AG08395 (cell line): ENCODE results near the gene PCDHGB6.
A peak's percentile ranks its signal among the peaks of the same experiment; 100 is the strongest.
"Not testable (repeated sequence)": the region's sequence is repeated elsewhere in the genome, so short reads cannot be mapped to it uniquely, and the experiment has no call there.

Source experiments
- DNase-seq: peaks from one replicate; pipeline ENCODE4 v3.0.0; 2012; ENCODE audit warnings: mixed read lengths, low spot score

Gene PCDHGB6

DNA sequence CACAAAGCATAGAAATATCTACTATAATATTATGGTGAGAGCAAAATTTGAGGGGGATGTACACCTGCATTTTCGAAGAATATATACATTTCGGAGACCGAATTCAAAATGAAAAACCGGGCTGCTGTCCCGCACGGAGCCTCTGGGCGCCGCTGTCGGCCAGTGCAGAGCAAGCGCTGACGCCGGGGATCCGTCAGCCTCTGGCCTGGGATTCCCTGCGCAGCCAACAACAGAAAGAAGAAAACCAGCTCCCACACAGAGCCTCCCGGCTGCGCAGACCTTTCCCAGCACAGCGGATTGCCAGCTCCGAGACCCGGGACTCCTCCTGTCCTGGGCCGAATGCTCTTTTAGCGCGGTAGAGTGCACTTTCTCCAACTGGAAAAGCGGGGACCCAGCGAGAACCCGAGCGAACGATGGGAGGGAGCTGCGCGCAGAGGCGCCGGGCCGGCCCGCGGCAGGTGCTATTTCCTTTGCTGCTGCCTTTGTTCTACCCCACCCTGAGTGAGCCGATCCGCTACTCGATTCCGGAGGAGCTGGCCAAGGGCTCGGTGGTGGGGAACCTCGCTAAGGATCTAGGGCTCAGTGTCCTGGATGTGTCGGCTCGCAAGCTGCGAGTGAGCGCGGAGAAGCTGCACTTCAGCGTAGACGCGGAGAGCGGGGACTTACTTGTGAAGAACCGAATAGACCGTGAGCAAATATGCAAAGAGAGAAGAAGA lies at the start of gene PCDHGB6:
PCDHGB6 (plus strand) TSS at position 232 of the 716 bp plus-strand sequence; CDS start at position 414, 182 bp downstream.
- DNase-seq: peak; percentile 14

- DNase-seq: peak; percentile 58
Measured at GRCh38 chr5:141359790-141360426, 47.9 kb upstream of the PCDHGB6 start, which contains the start of gene PCDHGB2. TSS of gene PCDHGB2 (plus strand) at chr5:141359994. CDS start at chr5:141360136, 142 bp downstream.

GRCh38 chr5:141360685-141361084 lies 47.1 kb upstream of the PCDHGB6 start:
- no peak for DNase-seq

DNA sequence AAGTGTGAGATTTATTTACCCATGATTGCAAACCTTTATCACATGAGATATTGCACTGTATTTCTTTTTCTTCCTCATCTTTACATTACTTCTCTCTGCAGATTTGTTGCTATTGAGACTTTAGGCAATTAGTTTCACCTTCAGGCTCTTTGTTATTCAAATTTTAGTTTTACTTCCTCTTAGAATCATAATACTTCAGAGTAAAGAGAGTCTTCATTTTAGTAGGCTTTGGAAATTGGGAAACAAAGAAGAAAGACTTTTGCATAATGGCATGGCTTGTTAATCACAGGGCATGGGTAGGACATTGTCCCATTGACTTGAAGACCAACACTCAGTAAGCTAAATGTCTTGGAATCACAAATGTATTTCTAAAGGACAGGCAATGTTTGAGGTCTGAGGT lies 45.1 kb upstream of the PCDHGB6 start:
- no peak for DNase-seq

DNA sequence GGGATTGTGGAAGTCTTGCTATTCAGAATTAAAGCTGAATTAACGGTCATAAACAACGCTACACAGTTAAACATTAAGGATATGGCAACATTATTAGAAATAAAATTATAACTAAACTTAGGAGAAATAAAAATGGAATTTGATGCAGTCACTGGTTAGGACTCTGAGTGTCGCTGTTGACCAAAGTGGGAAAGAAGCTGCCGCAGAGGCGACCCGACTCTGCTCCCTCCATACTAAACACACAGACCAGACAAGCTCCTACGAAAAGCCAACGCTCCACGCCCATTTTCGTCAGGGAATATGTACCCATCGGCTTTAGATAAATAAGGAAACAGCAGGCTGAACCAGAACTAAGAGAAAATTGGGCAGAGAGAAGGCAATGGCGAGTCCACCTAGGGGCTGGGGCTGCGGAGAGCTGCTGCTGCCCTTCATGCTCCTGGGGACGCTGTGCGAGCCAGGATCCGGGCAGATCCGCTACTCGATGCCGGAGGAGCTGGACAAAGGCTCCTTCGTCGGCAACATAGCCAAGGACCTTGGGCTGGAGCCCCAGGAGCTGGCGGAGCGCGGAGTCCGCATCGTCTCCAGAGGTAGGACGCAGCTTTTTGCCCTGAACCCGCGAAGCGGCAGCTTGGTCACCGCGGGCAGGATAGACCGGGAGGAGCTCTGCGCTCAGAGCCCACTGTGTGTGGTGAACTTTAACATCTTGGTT lies 43.7 kb upstream of the PCDHGB6 start, which contains the start of gene PCDHGA5:
PCDHGA5 (plus strand) TSS at position 211 of the 709 bp plus-strand sequence; CDS start at position 380, 169 bp downstream.
- DNase-seq: peak; percentile 44

- DNase-seq: no peak
Measured at GRCh38 chr5:141366016-141366896, 41.6 kb upstream of the PCDHGB6 start.

DNA sequence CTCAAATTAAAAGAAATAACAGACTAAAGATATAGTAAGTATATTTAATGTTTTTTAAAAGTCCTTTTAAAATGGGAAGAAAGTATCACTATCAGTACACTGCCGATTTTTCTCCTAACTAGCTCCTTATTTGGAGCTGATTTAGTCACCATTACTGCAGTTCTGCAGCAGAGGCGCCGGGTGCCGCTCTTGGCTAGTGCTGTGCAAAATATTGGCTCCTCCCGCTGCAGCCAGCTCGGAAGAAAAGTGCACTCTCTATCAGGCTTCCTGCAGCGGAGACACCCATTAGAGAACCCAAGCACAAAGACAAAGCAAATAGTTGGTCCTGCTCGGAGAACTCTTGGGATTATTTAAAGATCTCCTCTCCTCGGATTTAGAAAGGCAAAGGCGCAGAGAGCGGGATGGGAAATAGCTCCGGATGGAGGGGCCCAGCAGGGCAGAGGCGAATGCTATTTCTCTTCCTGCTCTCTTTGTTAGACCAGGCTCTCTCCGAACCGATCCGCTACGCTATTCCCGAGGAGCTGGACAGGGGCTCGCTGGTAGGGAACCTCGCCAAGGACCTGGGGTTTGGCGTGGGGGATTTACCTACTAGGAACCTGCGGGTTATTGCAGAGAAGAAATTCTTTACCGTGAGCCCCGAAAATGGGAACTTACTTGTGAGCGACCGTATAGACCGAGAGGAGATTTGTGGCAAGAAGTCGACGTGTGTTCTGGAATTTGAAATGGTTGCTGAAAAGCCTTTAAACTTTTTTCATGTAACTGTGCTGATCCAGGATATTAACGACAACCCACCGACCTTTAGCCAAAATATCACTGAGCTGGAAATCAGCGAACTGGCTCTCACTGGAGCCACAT lies 37.6 kb upstream of the PCDHGB6 start, which contains the start of gene PCDHGB3:
PCDHGB3 (plus strand) TSS at position 249 of the 855 bp plus-strand sequence; CDS start at position 402, 153 bp downstream.
- DNase-seq: peak; percentile 69

DNA sequence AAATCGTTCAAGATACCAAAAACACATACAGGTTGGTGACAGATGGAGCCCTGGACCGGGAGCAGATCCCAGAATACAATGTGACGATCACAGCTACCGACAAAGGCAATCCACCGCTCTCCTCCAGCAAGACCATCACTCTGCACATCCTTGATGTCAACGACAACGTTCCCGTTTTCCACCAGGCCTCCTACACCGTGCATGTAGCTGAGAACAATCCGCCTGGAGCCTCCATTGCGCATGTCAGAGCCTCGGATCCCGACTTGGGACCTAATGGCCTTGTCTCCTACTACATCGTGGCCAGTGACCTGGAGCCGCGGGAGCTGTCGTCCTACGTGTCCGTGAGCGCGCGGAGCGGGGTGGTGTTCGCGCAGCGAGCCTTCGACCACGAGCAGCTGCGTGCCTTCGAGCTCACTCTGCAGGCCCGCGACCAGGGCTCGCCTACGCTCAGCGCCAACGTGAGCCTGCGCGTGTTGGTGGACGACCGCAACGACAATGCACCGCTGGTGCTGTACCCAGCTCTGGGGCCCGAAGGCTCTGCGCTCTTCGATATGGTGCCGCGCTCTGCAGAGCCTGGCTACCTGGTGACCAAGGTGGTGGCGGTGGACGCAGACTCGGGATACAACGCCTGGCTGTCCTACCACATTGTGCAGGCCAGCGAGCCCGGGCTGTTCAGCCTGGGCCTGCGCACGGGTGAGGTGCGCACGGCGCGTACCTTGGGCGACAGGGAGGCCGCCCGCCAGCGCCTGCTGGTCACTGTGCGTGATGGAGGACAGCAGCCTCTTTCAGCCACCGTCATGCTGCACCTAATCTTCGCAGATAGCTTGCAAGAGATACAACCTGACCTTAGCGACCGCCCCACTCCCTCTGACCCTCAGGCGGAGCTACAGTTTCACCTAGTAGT lies 36.0 kb upstream of the PCDHGB6 start:
- DNase-seq: no peak

GRCh38 chr5:141373673-141374317 lies 34.0 kb upstream of the PCDHGB6 start, which contains the start of gene PCDHGA6:
TSS of gene PCDHGA6 (plus strand) at chr5:141373891. CDS start at chr5:141374084, 193 bp downstream.
- DNase-seq: no peak

DNA sequence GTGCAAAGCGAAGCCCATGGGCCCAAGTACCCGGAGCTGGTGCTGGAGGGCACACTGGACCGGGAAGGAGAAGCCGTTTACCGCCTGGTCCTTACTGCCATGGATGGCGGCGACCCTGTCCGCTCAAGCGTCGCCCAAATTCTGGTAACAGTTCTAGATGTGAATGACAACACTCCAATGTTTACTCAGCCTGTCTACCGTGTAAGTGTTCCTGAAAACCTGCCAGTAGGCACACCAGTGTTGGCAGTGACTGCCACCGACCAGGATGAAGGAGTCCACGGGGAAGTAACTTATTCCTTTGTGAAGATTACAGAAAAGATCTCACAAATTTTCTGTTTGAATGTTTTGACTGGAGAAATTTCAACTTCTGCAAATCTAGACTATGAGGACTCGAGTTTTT lies 33.2 kb upstream of the PCDHGB6 start:
- DNase-seq: no peak

DNA sequence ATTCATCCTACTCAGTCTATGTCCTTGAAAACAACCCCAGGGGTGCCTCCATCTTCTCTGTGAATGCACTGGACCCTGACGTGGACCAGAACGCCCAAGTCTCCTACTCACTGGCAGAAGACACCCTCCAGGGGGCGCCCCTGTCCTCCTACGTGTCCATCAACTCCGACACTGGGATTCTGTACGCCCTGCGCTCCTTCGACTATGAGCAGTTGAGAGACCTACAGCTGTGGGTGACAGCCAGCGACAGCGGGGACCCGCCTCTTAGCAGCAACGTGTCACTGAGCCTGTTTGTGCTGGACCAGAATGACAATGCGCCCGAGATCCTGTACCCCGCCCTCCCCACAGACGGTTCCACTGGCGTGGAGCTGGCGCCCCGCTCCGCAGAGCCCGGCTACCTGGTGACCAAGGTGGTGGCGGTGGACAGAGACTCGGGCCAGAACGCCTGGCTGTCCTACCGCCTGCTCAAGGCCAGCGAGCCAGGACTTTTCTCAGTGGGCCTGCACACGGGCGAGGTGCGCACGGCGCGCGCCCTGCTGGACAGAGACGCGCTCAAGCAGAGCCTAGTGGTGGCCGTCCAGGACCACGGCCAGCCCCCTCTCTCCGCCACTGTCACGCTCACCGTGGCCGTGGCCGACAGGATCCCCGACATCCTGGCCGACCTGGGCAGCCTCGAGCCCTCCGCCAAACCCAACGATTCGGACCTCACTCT lies 32.2 kb upstream of the PCDHGB6 start:
- DNase-seq: not testable (repeated sequence)

GRCh38 chr5:141382469-141383294 lies 25.1 kb upstream of the PCDHGB6 start, which contains the start of gene PCDHGA7:
TSS of gene PCDHGA7 (plus strand) at chr5:141382742. CDS start at chr5:141382900, 158 bp downstream.
- DNase-seq: peak; percentile 42

DNA sequence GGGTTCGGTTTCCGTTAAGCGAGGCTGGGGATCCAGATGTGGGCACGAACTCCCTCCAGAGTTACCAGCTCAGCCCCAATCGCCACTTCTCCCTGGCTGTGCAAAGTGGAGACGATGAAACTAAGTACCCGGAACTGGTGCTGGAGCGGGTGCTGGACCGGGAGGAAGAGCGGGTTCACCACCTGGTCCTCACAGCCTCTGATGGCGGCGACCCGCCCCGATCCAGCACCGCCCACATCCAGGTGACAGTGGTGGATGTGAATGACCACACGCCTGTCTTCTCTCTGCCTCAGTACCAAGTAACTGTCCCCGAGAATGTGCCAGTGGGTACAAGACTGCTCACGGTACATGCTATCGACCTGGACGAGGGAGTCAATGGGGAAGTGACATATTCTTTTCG lies 24.5 kb upstream of the PCDHGB6 start:
- DNase-seq: no peak

DNA sequence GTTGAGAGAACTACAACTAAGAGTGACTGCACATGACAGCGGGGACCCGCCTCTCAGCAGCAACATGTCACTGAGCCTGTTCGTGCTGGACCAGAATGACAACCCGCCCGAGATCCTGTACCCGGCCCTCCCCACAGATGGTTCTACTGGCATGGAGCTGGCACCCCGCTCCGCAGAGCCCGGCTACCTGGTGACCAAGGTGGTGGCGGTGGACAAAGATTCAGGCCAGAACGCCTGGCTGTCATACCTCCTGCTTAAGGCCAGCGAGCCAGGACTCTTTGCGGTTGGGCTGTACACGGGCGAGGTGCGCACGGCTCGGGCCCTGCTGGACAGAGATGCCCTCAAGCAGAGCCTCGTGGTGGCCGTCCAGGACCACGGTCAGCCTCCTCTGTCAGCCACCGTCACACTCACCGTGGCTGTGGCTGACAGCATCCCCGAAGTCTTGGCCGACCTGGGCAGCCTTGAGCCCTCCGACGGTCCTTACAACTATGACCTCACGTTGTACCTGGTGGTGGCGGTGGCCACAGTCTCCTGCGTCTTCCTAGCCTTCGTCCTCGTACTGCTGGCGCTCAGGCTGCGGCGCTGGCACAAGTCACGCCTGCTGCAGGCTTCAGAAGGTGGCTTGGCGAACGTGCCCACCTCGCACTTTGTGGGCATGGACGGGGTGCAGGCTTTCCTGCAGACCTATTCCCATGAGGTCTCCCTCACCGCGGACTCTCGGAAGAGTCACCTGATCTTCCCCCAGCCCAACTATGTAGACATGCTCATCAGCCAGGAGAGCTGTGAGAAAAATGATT lies 23.2 kb upstream of the PCDHGB6 start:
- no peak for DNase-seq

DNA sequence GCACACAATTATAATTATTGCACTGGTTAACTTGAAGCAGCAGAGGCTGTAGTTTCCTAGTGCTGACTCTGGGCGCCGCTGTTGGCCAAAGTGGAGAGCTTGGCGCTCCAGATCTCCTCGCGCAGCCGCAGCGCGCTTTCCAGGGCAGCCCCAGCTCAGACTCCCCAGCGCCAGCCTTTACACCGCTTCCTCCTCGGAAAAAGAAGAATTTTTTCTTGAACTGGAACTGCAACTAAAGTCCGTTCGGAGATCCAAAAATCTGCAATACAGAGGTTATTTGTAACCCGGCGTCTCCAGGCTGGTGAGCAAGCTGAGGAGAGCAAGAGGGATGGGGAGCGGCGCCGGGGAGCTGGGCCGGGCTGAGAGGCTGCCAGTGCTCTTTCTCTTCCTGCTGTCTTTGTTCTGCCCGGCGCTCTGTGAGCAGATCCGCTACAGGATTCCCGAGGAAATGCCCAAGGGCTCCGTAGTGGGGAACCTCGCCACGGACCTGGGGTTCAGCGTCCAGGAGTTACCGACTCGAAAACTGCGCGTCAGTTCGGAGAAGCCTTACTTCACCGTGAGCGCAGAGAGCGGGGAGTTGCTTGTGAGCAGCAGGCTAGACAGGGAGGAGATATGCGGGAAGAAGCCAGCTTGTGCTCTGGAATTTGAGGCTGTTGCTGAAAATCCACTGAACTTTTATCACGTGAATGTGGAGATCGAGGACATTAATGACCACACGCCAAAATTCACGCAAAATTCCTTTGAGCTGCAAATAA lies 20.1 kb upstream of the PCDHGB6 start, which contains the start of gene PCDHGB4:
PCDHGB4 (plus strand) TSS at position 142 of the 755 bp plus-strand sequence; CDS start at position 329, 187 bp downstream.
- DNase-seq: peak; percentile 29
